MM.1S (cell line): Measurements from ENCODE around the gene CDH6.

Experiments used
- DNase-seq: peaks from one replicate; pipeline ENCODE4 v3.0.0-alpha.2; 2015
- H2AFZ ChIP-seq: fragments of 300-600 bp; sonication (generic); 2 replicates; pipeline ENCODE4 v1.6.0; 2016; ENCODE audit warnings: antibody characterized with exemption, low read length
- H3F3A ChIP-seq: fragments of 300-600 bp; sonication (generic); 2 replicates; pipeline ENCODE4 v1.6.1; 2016; ENCODE audit warnings: mild to moderate bottlenecking, antibody characterized with exemption, low read length, moderate library complexity, mixed read lengths; ENCODE audit not compliant: insufficient read depth
- H3K27ac ChIP-seq: fragments of 300-600 bp; sonication (generic); 2 replicates; pipeline ENCODE4 v1.5.1; 2016; ENCODE audit warnings: mild to moderate bottlenecking, low read length
- H3K27me3 ChIP-seq: fragments of 300-600 bp; sonication (generic); replicated peaks from 2 replicates; pipeline ENCODE4 v1.6.0; 2016; ENCODE audit warnings: low read length; ENCODE audit not compliant: insufficient read depth
- H3K36me3 ChIP-seq: fragments of 300-600 bp; sonication (generic); replicated peaks from 2 replicates; pipeline ENCODE4 v1.6.1; 2016; ENCODE audit warnings: mild to moderate bottlenecking, low read length, mixed read lengths; ENCODE audit not compliant: insufficient read depth
- H3K4me1 ChIP-seq: fragments of 300-600 bp; sonication (generic); 2 replicates; pipeline ENCODE4 v1.6.1; 2016; ENCODE audit warnings: low read length, mixed read lengths
- H3K4me2 ChIP-seq: fragments of 300-600 bp; sonication (generic); 2 replicates; pipeline ENCODE4 v1.6.0; 2016; ENCODE audit warnings: low read depth, low read length
- H3K4me3 ChIP-seq: fragments of 300-600 bp; sonication (generic); 2 replicates; pipeline ENCODE4 v1.5.1; 2016; ENCODE audit warnings: low read length, mixed read lengths
- H3K79me2 ChIP-seq: fragments of 300-600 bp; sonication (generic); 2 replicates; pipeline ENCODE4 v1.6.1; 2016; ENCODE audit warnings: mixed run types, low read length, mixed read lengths
- H3K9ac ChIP-seq: fragments of 300-600 bp; sonication (generic); 2 replicates; pipeline ENCODE4 v1.6.1; 2016; ENCODE audit warnings: low read length, mixed read lengths
- H3K9me2 ChIP-seq: fragments of 300-600 bp; sonication (generic); replicated peaks from 2 replicates; pipeline ENCODE4 v1.6.1; 2016; ENCODE audit warnings: mild to moderate bottlenecking, low read length, mixed read lengths; ENCODE audit not compliant: insufficient read depth
- H3K9me3 ChIP-seq: fragments of 300-600 bp; sonication (generic); replicated peaks from 2 replicates; pipeline ENCODE4 v1.6.1; 2016; ENCODE audit warnings: mild to moderate bottlenecking, low read length, mixed read lengths; ENCODE audit not compliant: insufficient read depth
- H4K20me1 ChIP-seq: fragments of 300-600 bp; sonication (generic); 2 replicates; pipeline ENCODE4 v1.6.1; 2016; ENCODE audit warnings: mild to moderate bottlenecking, low read length, moderate library complexity, mixed read lengths; ENCODE audit not compliant: insufficient read depth
- EZH2 ChIP-seq: fragments of 300-600 bp; sonication (generic); optimal IDR thresholded peaks from 2 replicates; pipeline ENCODE3; 2017; ENCODE audit warnings: low read depth, mild to moderate bottlenecking, antibody characterized with exemption, low read length, mixed read lengths
- EZH2phosphoT487 ChIP-seq: fragments of 300-600 bp; sonication (generic); IDR thresholded peaks from 2 replicates; pipeline ENCODE4 v1.6.1; 2018; ENCODE audit warnings: antibody characterized with exemption, low read length
- TF ChIP-seq, protein P1 (sequence below): fragments of 300-600 bp; sonication (generic); IDR thresholded peaks from 2 replicates; pipeline ENCODE4 v1.5.1; 2016; ENCODE audit warnings: antibody characterized with exemption, low read length, mixed read lengths

Gene CDH6

GRCh38 chr5:31153521-31153920, 40.0 kb upstream of the CDH6 start:
- Histone ChIP-seq H4K20me1 (no peaks in the 10 kb centered on the region), H3K9ac (no peak overlapping the region), H3K36me3 (no peaks in the 10 kb centered on the region), H2AFZ (no peak overlapping the region), H3K9me2 (no peaks in the 10 kb centered on the region), H3K27me3 (no peaks in the 10 kb centered on the region), H3F3A (no peaks in the 10 kb centered on the region), H3K9me3 (no peaks in the 10 kb centered on the region), H3K4me2 (no peak overlapping the region), H3K4me1 (no peaks in the 10 kb centered on the region), H3K4me3 (no peak overlapping the region), H3K79me2 (no peaks in the 10 kb centered on the region), H3K27ac (no peak overlapping the region)
- DNase-seq: no peak
- TF ChIP-seq, protein P1, sequence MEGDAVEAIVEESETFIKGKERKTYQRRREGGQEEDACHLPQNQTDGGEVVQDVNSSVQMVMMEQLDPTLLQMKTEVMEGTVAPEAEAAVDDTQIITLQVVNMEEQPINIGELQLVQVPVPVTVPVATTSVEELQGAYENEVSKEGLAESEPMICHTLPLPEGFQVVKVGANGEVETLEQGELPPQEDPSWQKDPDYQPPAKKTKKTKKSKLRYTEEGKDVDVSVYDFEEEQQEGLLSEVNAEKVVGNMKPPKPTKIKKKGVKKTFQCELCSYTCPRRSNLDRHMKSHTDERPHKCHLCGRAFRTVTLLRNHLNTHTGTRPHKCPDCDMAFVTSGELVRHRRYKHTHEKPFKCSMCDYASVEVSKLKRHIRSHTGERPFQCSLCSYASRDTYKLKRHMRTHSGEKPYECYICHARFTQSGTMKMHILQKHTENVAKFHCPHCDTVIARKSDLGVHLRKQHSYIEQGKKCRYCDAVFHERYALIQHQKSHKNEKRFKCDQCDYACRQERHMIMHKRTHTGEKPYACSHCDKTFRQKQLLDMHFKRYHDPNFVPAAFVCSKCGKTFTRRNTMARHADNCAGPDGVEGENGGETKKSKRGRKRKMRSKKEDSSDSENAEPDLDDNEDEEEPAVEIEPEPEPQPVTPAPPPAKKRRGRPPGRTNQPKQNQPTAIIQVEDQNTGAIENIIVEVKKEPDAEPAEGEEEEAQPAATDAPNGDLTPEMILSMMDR: no peak
- TF ChIP-seq EZH2: no peak
- no peak for TF ChIP-seq EZH2phosphoT487

DNA sequence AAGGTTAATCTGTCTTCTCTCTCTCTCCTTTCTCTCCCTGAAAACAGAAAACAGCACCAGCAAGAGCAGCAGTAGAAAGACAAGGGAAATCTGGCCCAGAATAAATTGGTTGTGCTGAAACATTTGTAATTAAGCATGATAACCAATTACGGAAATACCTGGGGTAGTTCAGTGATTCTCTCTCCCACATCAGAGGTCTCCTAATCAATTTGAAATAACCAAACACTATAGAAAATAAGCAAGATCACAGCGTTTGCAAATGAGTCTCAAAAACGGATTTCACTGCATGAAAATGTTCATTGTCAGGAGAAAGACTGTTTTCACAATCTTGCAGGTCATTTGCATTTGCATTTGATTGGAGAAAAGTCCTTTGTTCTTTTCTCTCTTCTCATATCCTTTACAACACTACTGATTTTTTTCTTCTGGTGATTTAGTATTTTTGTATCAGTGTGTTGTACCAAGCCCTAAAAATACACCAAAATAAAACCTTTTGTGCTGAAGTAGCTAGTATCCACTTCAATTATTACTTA, 36.8 kb upstream of the CDH6 start:
- H3K27ac ChIP-seq: no peak overlapping the region
- TF ChIP-seq, protein P1: no peak
- TF ChIP-seq EZH2: no peak
- no peak for TF ChIP-seq EZH2phosphoT487
- H3K27me3 ChIP-seq: no peaks in the 10 kb centered on the region
- H3K4me1 ChIP-seq: no peaks in the 10 kb centered on the region
- DNase-seq: no peak
- no peaks in the 10 kb centered on the region for H3F3A ChIP-seq
- H4K20me1 ChIP-seq: no peaks in the 10 kb centered on the region
- no peaks in the 10 kb centered on the region for H3K79me2 ChIP-seq
- H3K9ac ChIP-seq: no peak overlapping the region
- H3K4me2 ChIP-seq: no peak overlapping the region
- H3K4me3 ChIP-seq: no peak overlapping the region
- H3K9me3 ChIP-seq: no peaks in the 10 kb centered on the region
- H3K36me3 ChIP-seq: no peaks in the 10 kb centered on the region
- no peaks in the 10 kb centered on the region for H3K9me2 ChIP-seq
- H2AFZ ChIP-seq: no peak overlapping the region

GRCh38 chr5:31157720-31158119, 35.8 kb upstream of the CDH6 start:
- H3K27ac ChIP-seq: no peak overlapping the region
- H2AFZ ChIP-seq: no peak overlapping the region
- H3K4me2 ChIP-seq: no peak overlapping the region
- no peak for TF ChIP-seq EZH2
- H3K4me3 ChIP-seq: no peak overlapping the region
- no peaks in the 10 kb centered on the region for H3K9me3 ChIP-seq
- no peaks in the 10 kb centered on the region for H4K20me1 ChIP-seq
- H3K9me2 ChIP-seq: no peaks in the 10 kb centered on the region
- no peaks in the 10 kb centered on the region for H3K36me3 ChIP-seq
- no peaks in the 10 kb centered on the region for H3K79me2 ChIP-seq
- no peaks in the 10 kb centered on the region for H3K4me1 ChIP-seq
- H3K9ac ChIP-seq: no peak overlapping the region
- DNase-seq: peak; percentile 33
- H3F3A ChIP-seq: no peaks in the 10 kb centered on the region
- no peaks in the 10 kb centered on the region for H3K27me3 ChIP-seq

DNA sequence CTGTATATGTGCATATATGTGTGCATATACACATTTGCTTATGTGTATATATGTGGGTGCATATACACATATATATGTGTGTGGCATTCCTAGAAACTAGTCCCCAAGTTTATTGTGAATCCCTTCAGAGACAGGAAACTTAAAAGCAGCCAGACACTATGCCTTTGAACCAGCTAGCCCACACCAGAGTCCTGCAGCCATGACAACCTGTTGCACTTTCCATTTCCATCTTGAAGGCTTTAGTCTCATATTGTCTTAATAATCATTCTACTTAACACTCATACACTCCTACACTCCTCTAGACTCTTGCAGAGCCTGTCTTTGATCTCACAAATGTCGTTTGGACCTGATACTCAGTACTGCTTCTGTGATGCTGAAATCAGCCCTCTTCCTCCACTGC, 34.8 kb upstream of the CDH6 start:
- TF ChIP-seq, protein P1: no peak
- TF ChIP-seq EZH2 (no peak), EZH2phosphoT487 (no peak)
- Histone ChIP-seq H3K36me3 (no peaks in the 10 kb centered on the region), H3K9ac (no peak overlapping the region), H3K4me2 (no peak overlapping the region), H3K4me3 (no peak overlapping the region), H2AFZ (no peak overlapping the region), H4K20me1 (no peaks in the 10 kb centered on the region), H3K9me3 (no peaks in the 10 kb centered on the region), H3F3A (no peaks in the 10 kb centered on the region), H3K4me1 (no peaks in the 10 kb centered on the region), H3K9me2 (no peaks in the 10 kb centered on the region), H3K27ac (no peak overlapping the region), H3K79me2 (no peaks in the 10 kb centered on the region), H3K27me3 (no peaks in the 10 kb centered on the region)
- DNase-seq: no peak
